SK-N-SH treated with all-trans-retinoic acid at 6 μM for 48 hours (cell line): ENCODE results near the gene LINC00237.

Source experiments
- ATAC-seq: fragments of 200-7000 bp; cut with Tn5 transposase; 3 replicates; pipeline ENCODE4 v1.9.1; 2020; ENCODE audit warnings: mild to moderate bottlenecking, moderate library complexity
- ARNTL ChIP-seq: fragments of 450-650 bp; formaldehyde crosslinking; IDR thresholded peaks from 2 replicates; pipeline ENCODE4 v1.5.0; 2020; ENCODE audit warnings: low read depth, mild to moderate bottlenecking, moderate library complexity, borderline replicate concordance
- CSDC2 ChIP-seq: fragments of 250-450 bp; sonication (Bioruptor Pico); IDR thresholded peaks from 2 replicates; pipeline ENCODE4 v1.5.0; 2020; ENCODE audit warnings: mild to moderate bottlenecking, moderate library complexity
- ESRRG ChIP-seq: fragments of 250-450 bp; sonication (Bioruptor Pico); IDR thresholded peaks from 2 replicates; pipeline ENCODE4 v1.6.1; 2021; ENCODE audit warnings: mild to moderate bottlenecking
- GLIS3 ChIP-seq: fragments of 250-450 bp; sonication (Bioruptor Pico); IDR thresholded peaks from 2 replicates; pipeline ENCODE4 v1.5.0; 2020; ENCODE audit warnings: mild to moderate bottlenecking, moderate library complexity
- ISL1 ChIP-seq: fragments of 250-450 bp; sonication (Bioruptor Pico); IDR thresholded peaks from 2 replicates; pipeline ENCODE4 v2.1.2; 2022; ENCODE audit warnings: mild to moderate bottlenecking, moderate library complexity
- OSR1 ChIP-seq: fragments of 250-450 bp; sonication (Bioruptor Pico); IDR thresholded peaks from 2 replicates; pipeline ENCODE4 v1.8.0; 2022; ENCODE audit warnings: moderate library complexity, mild to moderate bottlenecking, inconsistent platforms
- PPARA ChIP-seq: fragments of 250-450 bp; sonication (Bioruptor Pico); IDR thresholded peaks from 2 replicates; pipeline ENCODE4 v1.5.0; 2020; ENCODE audit warnings: mild to moderate bottlenecking, borderline replicate concordance
- RARB ChIP-seq: fragments of 250-450 bp; sonication (Bioruptor Pico); IDR thresholded peaks from 2 replicates; pipeline ENCODE4 v1.8.0; 2021; ENCODE audit warnings: mild to moderate bottlenecking, moderate library complexity
- SNAI2 ChIP-seq: fragments of 250-450 bp; sonication (Bioruptor Pico); IDR thresholded peaks from 2 replicates; pipeline ENCODE4 v1.5.0; 2020; ENCODE audit warnings: mild to moderate bottlenecking, moderate library complexity
- TCF4 ChIP-seq: fragments of 250-450 bp; sonication (Bioruptor Pico); IDR thresholded peaks from 2 replicates; pipeline ENCODE4 v1.8.0; 2021; ENCODE audit warnings: mild to moderate bottlenecking, moderate library complexity, borderline replicate concordance
- TOX ChIP-seq: fragments of 250-450 bp; sonication (Bioruptor Pico); IDR thresholded peaks from 2 replicates; pipeline ENCODE4 v1.8.0; 2021; ENCODE audit warnings: mild to moderate bottlenecking, moderate library complexity, borderline replicate concordance
- ZC3H10 ChIP-seq: fragments of 250-450 bp; sonication (Bioruptor Pico); IDR thresholded peaks from 2 replicates; pipeline ENCODE4 v1.5.1; 2021; ENCODE audit warnings: mild to moderate bottlenecking, moderate library complexity
- ZFP3 ChIP-seq: fragments of 250-450 bp; sonication (Bioruptor Pico); IDR thresholded peaks from 2 replicates; pipeline ENCODE4 v1.5.0; 2020; ENCODE audit warnings: mild to moderate bottlenecking, moderate library complexity
- ZFP30 ChIP-seq: fragments of 450-650 bp; formaldehyde crosslinking; IDR thresholded peaks from 2 replicates; pipeline ENCODE4 v1.5.0; 2022; ENCODE audit warnings: mild to moderate bottlenecking, moderate library complexity
- ZNF565 ChIP-seq: fragments of 450-650 bp; formaldehyde crosslinking; conservative IDR thresholded peaks from 2 replicates; pipeline ENCODE4 v1.5.0; 2020; ENCODE audit warnings: low read depth, mild to moderate bottlenecking, moderate library complexity
- ZNF70 ChIP-seq: fragments of 450-650 bp; formaldehyde crosslinking; IDR thresholded peaks from 2 replicates; pipeline ENCODE4 v1.5.0; 2020; ENCODE audit warnings: mild to moderate bottlenecking, moderate library complexity
- ZNF8 ChIP-seq: fragments of 450-650 bp; formaldehyde crosslinking; IDR thresholded peaks from 2 replicates; pipeline ENCODE4 v1.5.0; 2020; ENCODE audit warnings: mild to moderate bottlenecking, moderate library complexity
- TF ChIP-seq, protein P1 (sequence below): fragments of 250-450 bp; sonication (Bioruptor Pico); IDR thresholded peaks from 2 replicates; pipeline ENCODE4 v1.5.0; 2020; ENCODE audit warnings: mild to moderate bottlenecking, moderate library complexity
- TF ChIP-seq, protein P2 (sequence below): fragments of 250-450 bp; sonication (Bioruptor Pico); IDR thresholded peaks from 2 replicates; pipeline ENCODE4 v1.5.1; 2021; ENCODE audit warnings: mild to moderate bottlenecking, moderate library complexity
- TF ChIP-seq, protein P3 (sequence below): fragments of 250-450 bp; sonication (Bioruptor Pico); IDR thresholded peaks from 2 replicates; pipeline ENCODE4 v1.8.0; 2020; ENCODE audit warnings: mild to moderate bottlenecking, moderate library complexity, borderline replicate concordance

LINC00237 gene

DNA sequence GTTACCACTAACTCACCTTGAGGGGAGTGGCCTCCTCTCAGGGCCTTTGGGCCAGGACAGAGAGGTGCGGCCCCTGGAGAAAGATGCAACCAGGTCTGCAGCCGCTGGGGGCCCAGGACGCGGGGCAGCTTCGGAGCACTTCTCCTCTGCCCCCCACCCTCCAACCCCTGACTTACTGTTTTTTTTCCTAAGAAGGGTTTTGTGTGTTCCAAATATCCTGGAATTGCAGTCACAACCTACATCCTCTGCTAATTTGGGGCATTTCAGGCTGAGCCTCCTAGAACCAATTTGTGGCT is 1.7 kb downstream of the LINC00237 start (continued):
- TF ChIP-seq, protein P1, sequence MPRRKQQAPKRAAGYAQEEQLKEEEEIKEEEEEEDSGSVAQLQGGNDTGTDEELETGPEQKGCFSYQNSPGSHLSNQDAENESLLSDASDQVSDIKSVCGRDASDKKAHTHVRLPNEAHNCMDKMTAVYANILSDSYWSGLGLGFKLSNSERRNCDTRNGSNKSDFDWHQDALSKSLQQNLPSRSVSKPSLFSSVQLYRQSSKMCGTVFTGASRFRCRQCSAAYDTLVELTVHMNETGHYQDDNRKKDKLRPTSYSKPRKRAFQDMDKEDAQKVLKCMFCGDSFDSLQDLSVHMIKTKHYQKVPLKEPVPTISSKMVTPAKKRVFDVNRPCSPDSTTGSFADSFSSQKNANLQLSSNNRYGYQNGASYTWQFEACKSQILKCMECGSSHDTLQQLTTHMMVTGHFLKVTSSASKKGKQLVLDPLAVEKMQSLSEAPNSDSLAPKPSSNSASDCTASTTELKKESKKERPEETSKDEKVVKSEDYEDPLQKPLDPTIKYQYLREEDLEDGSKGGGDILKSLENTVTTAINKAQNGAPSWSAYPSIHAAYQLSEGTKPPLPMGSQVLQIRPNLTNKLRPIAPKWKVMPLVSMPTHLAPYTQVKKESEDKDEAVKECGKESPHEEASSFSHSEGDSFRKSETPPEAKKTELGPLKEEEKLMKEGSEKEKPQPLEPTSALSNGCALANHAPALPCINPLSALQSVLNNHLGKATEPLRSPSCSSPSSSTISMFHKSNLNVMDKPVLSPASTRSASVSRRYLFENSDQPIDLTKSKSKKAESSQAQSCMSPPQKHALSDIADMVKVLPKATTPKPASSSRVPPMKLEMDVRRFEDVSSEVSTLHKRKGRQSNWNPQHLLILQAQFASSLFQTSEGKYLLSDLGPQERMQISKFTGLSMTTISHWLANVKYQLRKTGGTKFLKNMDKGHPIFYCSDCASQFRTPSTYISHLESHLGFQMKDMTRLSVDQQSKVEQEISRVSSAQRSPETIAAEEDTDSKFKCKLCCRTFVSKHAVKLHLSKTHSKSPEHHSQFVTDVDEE (CRISPR knock-in tag), result no peak
- TF ChIP-seq TCF4 (CRISPR knock-in tag) (no peak), TOX (CRISPR knock-in tag) (no peak)
- TF ChIP-seq, all 23 proteins: peak for 0

DNA sequence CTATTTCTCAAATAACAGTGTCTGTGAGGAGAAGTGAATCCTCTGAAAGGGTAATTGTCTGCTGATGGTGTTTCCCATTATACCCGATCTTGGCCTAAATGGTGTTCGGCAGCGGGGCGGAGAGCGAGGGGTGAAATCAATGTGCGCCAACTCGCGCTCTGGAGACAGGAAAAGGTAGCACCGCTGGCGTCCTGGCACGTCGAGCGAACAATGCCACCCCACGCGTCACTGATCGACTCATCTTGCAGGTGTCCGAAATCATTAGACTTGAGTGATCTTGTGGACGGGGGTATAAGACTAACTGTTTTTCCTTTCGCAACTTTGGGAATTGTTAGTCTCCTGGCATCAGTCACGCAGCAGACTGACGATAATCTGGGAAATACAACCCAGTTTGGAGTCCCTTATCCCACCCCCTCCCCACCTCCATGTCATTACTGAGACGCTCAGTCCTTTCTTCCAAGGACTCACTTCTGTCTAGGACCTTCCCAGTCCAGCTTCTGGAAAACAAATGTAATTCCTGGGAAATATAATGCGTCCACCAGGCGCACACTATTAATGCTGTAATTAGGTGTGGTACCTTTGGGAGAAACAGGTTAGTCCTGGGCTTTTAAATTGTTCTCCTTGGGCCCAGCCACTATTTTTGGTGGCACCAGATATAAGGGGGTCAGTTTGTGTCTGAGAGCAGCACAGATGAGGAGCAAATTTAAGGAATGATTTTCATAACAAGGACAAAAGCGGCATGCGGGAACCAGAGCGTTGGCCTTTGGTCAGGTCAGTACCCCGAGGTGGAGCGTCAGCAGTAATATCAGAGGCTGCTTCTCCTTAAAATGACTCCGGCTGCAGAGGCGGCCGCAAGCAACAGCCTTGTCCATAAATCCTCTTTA is 2.3 kb downstream of the LINC00237 start:
- no peak for TF ChIP-seq ZNF565 (CRISPR knock-in tag)
- no peak for TF ChIP-seq PPARA (CRISPR knock-in tag)
- TF ChIP-seq ZNF8 (CRISPR knock-in tag), result no peak
- no peak for TF ChIP-seq TOX (CRISPR knock-in tag)
- TF ChIP-seq ARNTL, result no peak
- no peak for TF ChIP-seq GLIS3 (CRISPR knock-in tag)
- TF ChIP-seq, protein P2, sequence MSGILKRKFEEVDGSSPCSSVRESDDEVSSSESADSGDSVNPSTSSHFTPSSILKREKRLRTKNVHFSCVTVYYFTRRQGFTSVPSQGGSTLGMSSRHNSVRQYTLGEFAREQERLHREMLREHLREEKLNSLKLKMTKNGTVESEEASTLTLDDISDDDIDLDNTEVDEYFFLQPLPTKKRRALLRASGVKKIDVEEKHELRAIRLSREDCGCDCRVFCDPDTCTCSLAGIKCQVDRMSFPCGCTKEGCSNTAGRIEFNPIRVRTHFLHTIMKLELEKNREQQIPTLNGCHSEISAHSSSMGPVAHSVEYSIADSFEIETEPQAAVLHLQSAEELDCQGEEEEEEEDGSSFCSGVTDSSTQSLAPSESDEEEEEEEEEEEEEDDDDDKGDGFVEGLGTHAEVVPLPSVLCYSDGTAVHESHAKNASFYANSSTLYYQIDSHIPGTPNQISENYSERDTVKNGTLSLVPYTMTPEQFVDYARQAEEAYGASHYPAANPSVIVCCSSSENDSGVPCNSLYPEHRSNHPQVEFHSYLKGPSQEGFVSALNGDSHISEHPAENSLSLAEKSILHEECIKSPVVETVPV (CRISPR knock-in tag), result no peak
- no peak for TF ChIP-seq RARB (CRISPR knock-in tag)
- TF ChIP-seq CSDC2 (CRISPR knock-in tag), result no peak
- no peak for TF ChIP-seq ZC3H10 (CRISPR knock-in tag)
- TF ChIP-seq ZFP30 (CRISPR knock-in tag), result no peak
- TF ChIP-seq SNAI2 (CRISPR knock-in tag), result no peak
- TF ChIP-seq ESRRG (CRISPR knock-in tag), result no peak
- no peak for TF ChIP-seq ZNF70 (CRISPR knock-in tag)
- no peak for ATAC-seq

DNA sequence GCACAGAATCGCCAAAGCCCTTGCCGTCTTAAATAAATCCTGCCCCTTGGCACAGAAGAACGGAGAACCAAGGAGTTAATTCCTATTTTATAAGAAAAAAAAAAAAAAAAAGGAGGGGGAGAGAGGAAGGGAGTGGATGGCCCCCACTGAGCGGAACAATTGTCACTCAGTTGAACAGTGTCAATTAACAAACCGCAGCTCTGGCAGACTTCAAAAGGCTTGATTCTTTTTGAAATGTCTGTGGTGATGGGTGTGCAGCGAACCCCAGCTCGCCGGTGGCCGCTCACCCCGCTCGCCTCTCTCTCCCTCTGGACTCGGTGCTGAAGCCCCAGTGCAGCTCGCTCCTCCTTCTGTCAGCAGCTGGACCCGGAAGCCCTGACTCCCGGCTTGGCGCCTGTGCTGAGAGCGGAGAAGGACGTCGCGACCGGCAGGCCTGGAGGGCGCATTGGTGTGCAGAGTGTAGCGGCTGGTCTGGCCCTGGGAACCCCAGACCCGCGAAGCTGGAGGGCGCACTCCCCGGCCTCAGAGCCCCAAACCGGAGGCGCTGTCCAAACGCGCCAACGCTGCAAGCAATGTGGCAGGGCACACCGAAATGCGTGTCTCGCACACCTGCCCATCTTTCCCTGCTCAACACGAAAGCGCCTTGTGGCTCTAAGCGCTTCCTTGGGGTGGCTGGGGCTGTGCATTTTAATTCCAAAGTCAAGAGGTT is 3.4 kb downstream of the LINC00237 start:
- peak; percentile 28 for ATAC-seq
- TF ChIP-seq, protein P3, sequence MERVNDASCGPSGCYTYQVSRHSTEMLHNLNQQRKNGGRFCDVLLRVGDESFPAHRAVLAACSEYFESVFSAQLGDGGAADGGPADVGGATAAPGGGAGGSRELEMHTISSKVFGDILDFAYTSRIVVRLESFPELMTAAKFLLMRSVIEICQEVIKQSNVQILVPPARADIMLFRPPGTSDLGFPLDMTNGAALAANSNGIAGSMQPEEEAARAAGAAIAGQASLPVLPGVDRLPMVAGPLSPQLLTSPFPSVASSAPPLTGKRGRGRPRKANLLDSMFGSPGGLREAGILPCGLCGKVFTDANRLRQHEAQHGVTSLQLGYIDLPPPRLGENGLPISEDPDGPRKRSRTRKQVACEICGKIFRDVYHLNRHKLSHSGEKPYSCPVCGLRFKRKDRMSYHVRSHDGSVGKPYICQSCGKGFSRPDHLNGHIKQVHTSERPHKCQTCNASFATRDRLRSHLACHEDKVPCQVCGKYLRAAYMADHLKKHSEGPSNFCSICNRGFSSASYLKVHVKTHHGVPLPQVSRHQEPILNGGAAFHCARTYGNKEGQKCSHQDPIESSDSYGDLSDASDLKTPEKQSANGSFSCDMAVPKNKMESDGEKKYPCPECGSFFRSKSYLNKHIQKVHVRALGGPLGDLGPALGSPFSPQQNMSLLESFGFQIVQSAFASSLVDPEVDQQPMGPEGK, result no peak

DNA sequence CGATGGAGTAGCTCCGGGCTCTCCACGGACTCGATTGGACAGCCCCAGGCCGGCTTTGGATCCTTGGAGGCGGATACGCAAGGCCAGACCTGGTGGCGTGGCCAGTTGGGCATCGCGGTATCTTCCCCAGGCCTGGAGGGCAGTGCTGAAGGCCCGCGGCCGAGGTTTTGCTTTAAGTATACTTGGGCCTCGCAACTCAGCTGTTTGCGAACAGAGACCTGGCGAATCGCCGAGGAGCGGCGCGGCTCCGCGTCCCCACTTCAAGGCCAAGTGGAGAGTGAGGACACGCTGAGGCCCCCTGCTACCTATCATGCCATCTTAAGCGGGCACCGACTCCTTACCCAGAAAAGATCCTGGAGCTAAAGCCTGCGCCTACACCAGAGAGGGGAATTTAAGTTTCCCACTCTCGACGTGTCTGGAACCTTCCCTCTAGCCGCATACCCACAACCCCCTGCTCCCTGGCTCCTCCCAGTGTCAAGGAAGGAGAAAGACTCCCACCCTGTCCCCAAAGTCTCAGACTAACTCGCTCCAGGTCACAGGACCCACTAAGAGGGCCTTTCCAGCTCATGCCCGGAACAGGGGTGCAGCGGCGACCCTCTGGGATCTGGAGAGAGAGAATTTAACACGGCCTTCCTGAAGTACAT is 4.1 kb downstream of the LINC00237 start:
- TF ChIP-seq ZC3H10 (CRISPR knock-in tag) (no peak), TCF4 (CRISPR knock-in tag) (no peak), ZFP30 (CRISPR knock-in tag) (no peak), ARNTL (no peak), OSR1 (CRISPR knock-in tag) (no peak), ZNF8 (CRISPR knock-in tag) (no peak), ISL1 (no peak), ESRRG (CRISPR knock-in tag) (no peak), ZFP3 (CRISPR knock-in tag) (no peak)
- TF ChIP-seq, all 23 proteins: peak for 0
- peak; percentile 17; the same call in 2 of the 3 replicates for ATAC-seq
